Keratinocyte (primary cell): Measurements from ENCODE around the gene MAPK4.

Experiments used
- EZH2 ChIP-seq: IDR thresholded peaks from one replicate; pipeline ENCODE4 v1.6.1; 2012; ENCODE audit warnings: inconsistent platforms, mild to moderate bottlenecking, low read length, moderate library complexity
- TF ChIP-seq, protein P1 (sequence below), 3 experiments: IDR thresholded peaks in 1 of 3; conservative IDR thresholded peaks in 1 of 3; optimal IDR thresholded peaks in 1 of 3; 2 replicates in 2 of 3; 3 replicates in 1 of 3; pipeline versions ENCODE3 to v1.5.1; 2011; ENCODE audit warnings: low read length in 3 of 3, mild to moderate bottlenecking in 3 of 3, moderate library complexity in 2 of 3, control low read depth in 1 of 3, inconsistent platforms in 1 of 3; ENCODE audit not compliant: insufficient read depth in 2 of 3; ENCODE audit errors: extremely low read depth in 1 of 3

DNA sequence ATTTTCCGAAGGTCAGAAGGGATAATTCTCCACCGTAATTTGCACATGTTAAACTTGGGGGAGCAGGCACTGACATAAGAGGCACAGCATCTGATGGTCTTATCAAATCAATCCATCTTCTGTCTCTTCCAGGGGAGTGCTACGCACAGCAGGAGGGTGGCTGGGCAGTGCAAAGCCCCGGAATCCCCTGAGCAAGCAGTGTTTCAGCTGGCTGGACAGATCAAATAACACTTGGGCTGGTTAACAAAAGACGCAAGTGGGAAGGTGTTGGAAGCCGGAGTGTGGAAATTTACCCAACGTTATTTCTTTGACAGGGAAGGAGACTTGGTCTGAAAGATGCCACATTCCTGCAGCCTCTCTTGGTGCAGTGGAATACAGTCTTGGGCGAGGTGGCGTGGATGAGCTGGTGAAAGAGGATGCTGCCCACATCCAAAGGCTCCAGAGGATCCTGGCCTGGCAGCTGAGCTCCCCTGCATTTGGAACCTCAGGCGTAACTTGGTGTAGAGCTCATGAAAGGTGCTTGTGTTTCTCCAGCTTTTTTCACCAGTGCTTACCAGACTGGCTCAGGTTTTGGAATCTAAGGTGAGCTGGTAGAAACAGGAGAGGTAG lies 103.0 kb downstream of the MAPK4 start:
- TF ChIP-seq, protein P1, sequence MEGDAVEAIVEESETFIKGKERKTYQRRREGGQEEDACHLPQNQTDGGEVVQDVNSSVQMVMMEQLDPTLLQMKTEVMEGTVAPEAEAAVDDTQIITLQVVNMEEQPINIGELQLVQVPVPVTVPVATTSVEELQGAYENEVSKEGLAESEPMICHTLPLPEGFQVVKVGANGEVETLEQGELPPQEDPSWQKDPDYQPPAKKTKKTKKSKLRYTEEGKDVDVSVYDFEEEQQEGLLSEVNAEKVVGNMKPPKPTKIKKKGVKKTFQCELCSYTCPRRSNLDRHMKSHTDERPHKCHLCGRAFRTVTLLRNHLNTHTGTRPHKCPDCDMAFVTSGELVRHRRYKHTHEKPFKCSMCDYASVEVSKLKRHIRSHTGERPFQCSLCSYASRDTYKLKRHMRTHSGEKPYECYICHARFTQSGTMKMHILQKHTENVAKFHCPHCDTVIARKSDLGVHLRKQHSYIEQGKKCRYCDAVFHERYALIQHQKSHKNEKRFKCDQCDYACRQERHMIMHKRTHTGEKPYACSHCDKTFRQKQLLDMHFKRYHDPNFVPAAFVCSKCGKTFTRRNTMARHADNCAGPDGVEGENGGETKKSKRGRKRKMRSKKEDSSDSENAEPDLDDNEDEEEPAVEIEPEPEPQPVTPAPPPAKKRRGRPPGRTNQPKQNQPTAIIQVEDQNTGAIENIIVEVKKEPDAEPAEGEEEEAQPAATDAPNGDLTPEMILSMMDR (optimal IDR thresholded peaks at IDR 0.05 in 1 of 3, IDR thresholded peaks at IDR 0.05 in 1 of 3, conservative IDR thresholded peaks at IDR 0.05 in 1 of 3; ENCODE audit: extremely low read depth in 1 of 3, insufficient read depth in 2 of 3, low read length in 3 of 3) = no peak
- no peak for TF ChIP-seq EZH2
